GM12801 (cell line): ENCODE results near the gene PDE4B.

ENCODE experiments used
- CTCF ChIP-seq: IDR thresholded peaks from one replicate; pipeline ENCODE4 v1.5.1; 2011; ENCODE audit warnings: control low read depth; ENCODE audit not compliant: insufficient read length; ENCODE audit errors: extremely low read depth

PDE4B gene

GRCh38 chr1:66022904-66023620, 230.4 kb downstream of the PDE4B start:
- no peak for TF ChIP-seq CTCF

- no peak for TF ChIP-seq CTCF
These were observed 232.5 kb downstream of the PDE4B start for GRCh38 chr1:66025188-66025587.

DNA sequence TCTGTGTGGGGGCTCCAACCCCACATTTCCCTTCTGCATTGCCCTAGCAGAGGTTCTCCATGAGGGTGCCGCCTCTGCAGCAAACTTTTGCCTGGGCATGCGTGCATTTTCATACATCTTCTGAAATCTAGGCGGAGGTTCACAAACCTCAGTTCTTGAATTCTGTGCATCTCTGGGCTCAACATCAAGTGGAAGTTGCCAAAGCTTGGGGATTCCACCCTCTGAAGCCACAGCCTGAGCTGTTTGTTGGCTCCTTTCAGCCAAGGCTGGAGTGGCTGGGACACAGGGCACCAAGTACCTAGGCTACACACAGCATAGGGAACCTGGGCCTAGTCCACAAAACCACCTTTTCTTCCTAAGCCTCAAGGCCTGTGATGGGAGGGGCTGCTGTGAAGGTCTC, 235.3 kb downstream of the PDE4B start:
- no peak for TF ChIP-seq CTCF

GRCh38 chr1:66033781-66034180, 241.1 kb downstream of the PDE4B start:
- TF ChIP-seq CTCF, result no peak

GRCh38 chr1:66035616-66036245, 243.0 kb downstream of the PDE4B start:
- no peak for TF ChIP-seq CTCF

DNA sequence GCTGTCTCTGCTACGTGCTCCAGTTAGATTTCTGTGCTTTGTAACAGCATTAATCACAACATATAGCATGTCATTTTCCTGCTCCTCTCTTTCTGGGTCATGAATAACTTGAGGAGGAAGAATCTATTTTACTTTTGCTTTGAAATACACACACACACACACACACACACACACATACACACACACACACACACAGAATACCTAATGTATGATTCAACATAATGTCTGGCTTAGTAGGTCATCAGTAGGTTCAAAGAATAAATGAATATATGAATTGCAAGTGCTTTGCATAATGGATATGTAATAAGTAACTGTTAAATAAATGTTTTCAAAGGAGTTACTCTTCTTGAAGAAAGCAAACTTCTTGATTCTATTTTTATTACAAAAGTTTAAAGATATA, 249.0 kb downstream of the PDE4B start:
- TF ChIP-seq CTCF, result no peak

GRCh38 chr1:66043186-66043585, 250.5 kb downstream of the PDE4B start:
- no peak for TF ChIP-seq CTCF
